HG02870 (cell line): ENCODE measurements around the gene COL23A1.

Experiments used
- ATAC-seq: cut with Tn5 transposase; IDR thresholded peaks from one replicate; pipeline ENCODE4 v1.9.1; 2021; ENCODE audit warnings: mild to moderate bottlenecking, moderate library complexity; ENCODE audit not compliant: unreplicated experiment

COL23A1 gene

GRCh38 chr5:178486239-178486641, 104.0 kb downstream of the COL23A1 start:
- no peak for ATAC-seq

- no peak for ATAC-seq
Observed at GRCh38 chr5:178483620-178484019, 106.6 kb downstream of the COL23A1 start.

GRCh38 chr5:178479261-178479660, 110.9 kb downstream of the COL23A1 start:
- no peak for ATAC-seq

GRCh38 chr5:178478370-178478769, 111.8 kb downstream of the COL23A1 start:
- no peak for ATAC-seq

GRCh38 chr5:178477802-178478201, 112.4 kb downstream of the COL23A1 start:
- ATAC-seq: no peak

GRCh38 chr5:178476972-178477754, 113.0 kb downstream of the COL23A1 start:
- no peak for ATAC-seq

GRCh38 chr5:178476531-178476930, 113.7 kb downstream of the COL23A1 start:
- ATAC-seq: no peak

GRCh38 chr5:178475422-178475821, 114.8 kb downstream of the COL23A1 start:
- ATAC-seq: no peak

- no peak for ATAC-seq
Observed at GRCh38 chr5:178474562-178475184, 115.5 kb downstream of the COL23A1 start.

- no peak for ATAC-seq
Observed at GRCh38 chr5:178473854-178474253, 116.3 kb downstream of the COL23A1 start.

GRCh38 chr5:178472138-178472537, 118.1 kb downstream of the COL23A1 start:
- no peak for ATAC-seq

- ATAC-seq: no peak
Observed at GRCh38 chr5:178471711-178472110, 118.5 kb downstream of the COL23A1 start.

- ATAC-seq: no peak
Observed at GRCh38 chr5:178470760-178471025, 119.5 kb downstream of the COL23A1 start.

GRCh38 chr5:178469975-178470759, 120.0 kb downstream of the COL23A1 start:
- no peak for ATAC-seq

- no peak for ATAC-seq
Observed at GRCh38 chr5:178469011-178469974, 120.9 kb downstream of the COL23A1 start.

- no peak for ATAC-seq
Observed at GRCh38 chr5:178468196-178468685, 122.0 kb downstream of the COL23A1 start.

- no peak for ATAC-seq
Observed at GRCh38 chr5:178467568-178468195, 122.5 kb downstream of the COL23A1 start.

- ATAC-seq: no peak
Observed at GRCh38 chr5:178467205-178467567, 123.0 kb downstream of the COL23A1 start.

- no peak for ATAC-seq
Observed at GRCh38 chr5:178466342-178466741, 123.9 kb downstream of the COL23A1 start.

GRCh38 chr5:178465861-178466288, 124.3 kb downstream of the COL23A1 start:
- no peak for ATAC-seq
